Right kidney (tissue), 1 donor: ENCODE measurements around the gene HSPA6.
"Not testable (repeated sequence)": the region's sequence is repeated elsewhere in the genome, so short reads cannot be mapped to it uniquely, and the experiment has no call there.

ENCODE experiments used
- DNase-seq: peaks from one replicate; pipeline ENCODE4 v3.0.0-alpha.2; 2016

HSPA6 gene

GRCh38 chr1:161562441-161562840 is 38.1 kb downstream of the HSPA6 start:
- not testable (repeated sequence) for DNase-seq

GRCh38 chr1:161563522-161563921 is 39.2 kb downstream of the HSPA6 start:
- not testable (repeated sequence) for DNase-seq

- DNase-seq = peak; percentile 4
These were observed 42.2 kb downstream of the HSPA6 start for GRCh38 chr1:161566602-161566960.

- DNase-seq = not testable (repeated sequence)
These were observed 47.4 kb downstream of the HSPA6 start for GRCh38 chr1:161571703-161572102.
